Transverse colon (tissue), 4 donors: ENCODE measurements around the gene HIF1A.

ENCODE experiments used
- CTCF ChIP-seq, 5 experiments: fragments of 200-600 bp in 3 of 5; fragments of 450-650 bp in 2 of 5; sonication (generic) in 3 of 5; IDR thresholded peaks; 1 replicate in 2 of 5; 2 replicates in 3 of 5; pipeline ENCODE4 v1.5.1; 2016 to 2017; ENCODE audit warnings: antibody characterized with exemption in 5 of 5, inconsistent platforms in 3 of 5, mild to moderate bottlenecking in 2 of 5, moderate library complexity in 1 of 5
- POLR2A ChIP-seq: fragments of 450-650 bp; IDR thresholded peaks from one replicate; pipeline ENCODE4 v1.6.1; 2016; ENCODE audit warnings: antibody characterized with exemption, mild to moderate bottlenecking, moderate library complexity
- POLR2AphosphoS5 ChIP-seq, 3 donors: sonication (generic); formaldehyde crosslinking; IDR thresholded peaks; one replicate each; pipeline ENCODE4 v1.6.1; 2016; ENCODE audit warnings: antibody characterized with exemption in 3 of 3

GRCh38 chr14:61737915-61738314 is 42.6 kb downstream of the HIF1A start:
- TF ChIP-seq CTCF (IDR thresholded peaks at IDR 0.05): no peak
- no peak for TF ChIP-seq POLR2AphosphoS5 (IDR thresholded peaks at IDR 0.05)
- no peak for TF ChIP-seq POLR2A
